Erythroblast (primary cell): ENCODE measurements around the gene HSFX4.

ENCODE experiments used
- GATA1 ChIP-seq: IDR thresholded peaks from 2 replicates; pipeline ENCODE4 v1.6.1; 2011; ENCODE audit warnings: low read depth, mild to moderate bottlenecking, control low read depth, low read length, moderate library complexity
- POLR2A ChIP-seq: IDR thresholded peaks from 2 replicates; pipeline ENCODE4 v1.6.1; 2011; ENCODE audit warnings: mild to moderate bottlenecking, low read length

- TF ChIP-seq POLR2A (no peak), GATA1 (no peak)
Observed at GRCh38 chrX:149909324-149910177, 19.8 kb upstream of the HSFX4 start.
